Spinal cord (tissue), 10 donors: Measurements from ENCODE around the gene PRXL2C. TPM values are rescaled to one million over a fixed set of nuclear protein-coding genes. Genes with fewer than 3 reads are reported as not detected.
A peak's percentile ranks its signal among the peaks of the same experiment; 100 is the strongest.
"Not testable (repeated sequence)": the region's sequence is repeated elsewhere in the genome, so short reads cannot be mapped to it uniquely, and the experiment has no call there.

Source experiments
- DNase-seq, 6 donors: peaks; one replicate each; pipeline versions ENCODE4 v3.0.0 to v3.0.0-alpha.2; 2013 to 2015; ENCODE audit warnings: low spot score in 6 of 6, low read depth in 4 of 6
- H3K27ac ChIP-seq: one replicate; pipeline ENCODE4 v1.5.1; 2013; ENCODE audit warnings: low read depth, low read length, control low read depth
- H3K27me3 ChIP-seq: one replicate; pipeline ENCODE4 v1.6.1; 2013; ENCODE audit warnings: low read length; ENCODE audit not compliant: control insufficient read depth, insufficient read depth
- H3K36me3 ChIP-seq: one replicate; pipeline ENCODE4 v1.6.1; 2013; ENCODE audit warnings: low read length; ENCODE audit not compliant: control insufficient read depth, insufficient read depth
- H3K4me1 ChIP-seq: one replicate; pipeline ENCODE4 v1.6.1; 2013; ENCODE audit warnings: low read length; ENCODE audit not compliant: control insufficient read depth, insufficient read depth
- H3K4me3 ChIP-seq: one replicate; pipeline ENCODE4 v1.5.1; 2013; ENCODE audit warnings: low read depth, low read length, control low read depth
- H3K9me3 ChIP-seq: one replicate; pipeline ENCODE4 v1.6.1; 2013; ENCODE audit warnings: low read length; ENCODE audit not compliant: control insufficient read depth, insufficient read depth
- WGBS: methylation state at CpG from one replicate; pipeline ENCODE4 v1.1.5; 2013; ENCODE audit warnings: missing lambda C conversion rate; ENCODE audit not compliant: insufficient coverage; 5-methylcytosine and 5-hydroxymethylcytosine counted together
- polyA plus RNA-seq, 2 donors: library from polyadenylated mRNA; unstranded; fragments of 120-200 nt; gene quantifications; one replicate each; pipeline ENCODE4 v1.2.1, GENCODE V29; 2013; ENCODE audit not compliant: insufficient read length in 2 of 2
- total RNA-seq, 2 donors: library from RNA; depleted of rRNA in 1 of 2; stranded (reverse); fragments of 120-200 nt in 1 of 2; fragments of >200 nt in 1 of 2; gene quantifications; one replicate each; pipeline versions ENCODE4 v1.2.3 to v1.2.4, GENCODE V29; 2013 to 2014
- donor health status: healthy.

The PRXL2C gene
- total and polyA plus RNA-seq, 4 donors = 6.1 to 15.5 (median 9.4) TPM

GRCh38 chr9:96673786-96674185, 18.7 kb upstream of the PRXL2C start:
- not testable (repeated sequence) for H3K27ac ChIP-seq, DNase-seq, H3K4me3 ChIP-seq, H3K27me3 ChIP-seq, H3K9me3 ChIP-seq, H3K36me3 ChIP-seq, H3K4me1 ChIP-seq
- WGBS = 100% methylated on average over 3 of the region's 4 CpGs

GRCh38 chr9:96668868-96669534, 13.9 kb upstream of the PRXL2C start:
- Histone ChIP-seq H3K4me3 (no peak overlapping the region), H3K9me3 (no peaks in the 10 kb centered on the region), H3K27me3 (no peaks in the 10 kb centered on the region), H3K27ac (no peak overlapping the region), H3K36me3 (no peaks in the 10 kb centered on the region), H3K4me1 (no peaks in the 10 kb centered on the region)
- WGBS = 95% methylated on average over 12 of the region's 20 CpGs
- DNase-seq = no peak

DNA sequence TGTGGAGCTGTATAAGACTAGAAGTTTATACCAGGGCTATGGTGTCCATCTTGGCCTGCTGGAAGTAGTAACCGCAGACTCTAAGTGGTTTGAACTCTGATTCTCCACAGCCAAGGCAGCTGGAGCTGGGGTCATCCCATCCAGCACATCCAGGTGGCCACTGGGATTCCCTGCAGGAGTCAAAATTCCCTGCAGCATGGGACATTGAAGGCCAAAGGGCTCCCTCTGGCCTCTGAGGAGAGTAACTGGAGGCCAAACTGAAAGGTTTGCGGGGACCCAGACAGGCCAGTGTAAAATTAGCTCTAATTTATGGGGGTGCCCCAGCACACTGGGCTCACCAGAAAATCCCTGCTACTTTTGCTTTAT, 12.2 kb upstream of the PRXL2C start:
- Histone ChIP-seq H3K9me3 (no peaks in the 10 kb centered on the region), H3K4me1 (no peaks in the 10 kb centered on the region), H3K27ac (no peak overlapping the region), H3K36me3 (no peaks in the 10 kb centered on the region), H3K4me3 (no peak overlapping the region), H3K27me3 (no peaks in the 10 kb centered on the region)
- 89% methylated on average over 2 of the region's 2 CpGs for WGBS
- no peak for DNase-seq

- peak in 4 of 6 donors; percentile 22 to 76 (median 52) for DNase-seq
- H3K4me3 ChIP-seq, H3K4me1 ChIP-seq, H3K9me3 ChIP-seq, H3K27ac ChIP-seq, H3K36me3 ChIP-seq, H3K27me3 ChIP-seq: not testable (repeated sequence)
- 95% methylated on average over 7 of the region's 15 CpGs for WGBS
These were observed 11.7 kb upstream of the PRXL2C start for GRCh38 chr9:96666653-96667362.

DNA sequence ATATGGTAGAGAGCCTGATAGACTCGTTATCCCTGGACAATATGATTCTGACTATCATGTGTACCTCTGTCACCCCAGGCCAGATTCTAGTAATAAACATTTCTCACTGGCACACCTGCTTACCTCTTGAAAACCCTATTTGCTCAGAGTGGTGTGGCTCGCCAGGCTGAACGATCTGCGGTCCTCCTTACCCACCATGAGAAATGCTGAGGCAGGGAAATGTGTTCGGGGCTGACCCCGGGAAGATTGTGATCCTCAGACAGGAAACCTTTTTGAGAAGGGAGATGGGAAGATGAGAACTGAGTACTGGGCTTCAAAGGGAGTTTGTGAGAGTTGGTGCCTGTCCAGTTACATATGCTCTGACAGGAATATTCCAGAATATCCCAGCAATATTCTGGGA, 10.7 kb upstream of the PRXL2C start:
- WGBS = 95% methylated on average over 5 of the region's 6 CpGs
- Histone ChIP-seq H3K36me3 (no peaks in the 10 kb centered on the region), H3K9me3 (no peaks in the 10 kb centered on the region), H3K4me1 (no peaks in the 10 kb centered on the region), H3K27ac (no peak overlapping the region), H3K4me3 (no peak overlapping the region), H3K27me3 (no peaks in the 10 kb centered on the region)
- no peak for DNase-seq

- H3K4me1 ChIP-seq = no peaks in the 10 kb centered on the region
- H3K27ac ChIP-seq = no peak overlapping the region
- H3K36me3 ChIP-seq = no peaks in the 10 kb centered on the region
- WGBS = 95% methylated on average over 8 of the region's 20 CpGs
- H3K9me3 ChIP-seq = no peaks in the 10 kb centered on the region
- H3K27me3 ChIP-seq = no peaks in the 10 kb centered on the region
- no peak for DNase-seq
- H3K4me3 ChIP-seq = no peak overlapping the region
These were observed 8.5 kb upstream of the PRXL2C start for GRCh38 chr9:96663506-96664120.

GRCh38 chr9:96661711-96662110, 6.6 kb upstream of the PRXL2C start:
- 93% methylated on average over 4 of the region's 4 CpGs for WGBS
- H3K4me1 ChIP-seq = no peaks in the 10 kb centered on the region
- no peak overlapping the region for H3K27ac ChIP-seq
- H3K27me3 ChIP-seq = no peaks in the 10 kb centered on the region
- no peak for DNase-seq
- no peak overlapping the region for H3K4me3 ChIP-seq
- no peaks in the 10 kb centered on the region for H3K36me3 ChIP-seq
- no peaks in the 10 kb centered on the region for H3K9me3 ChIP-seq

GRCh38 chr9:96660692-96661248, 5.7 kb upstream of the PRXL2C start:
- Histone ChIP-seq H3K4me3 (no peak overlapping the region), H3K36me3 (no peaks in the 10 kb centered on the region), H3K27ac (no peak overlapping the region), H3K9me3 (no peaks in the 10 kb centered on the region), H3K4me1 (no peaks in the 10 kb centered on the region), H3K27me3 (no peaks in the 10 kb centered on the region)
- WGBS = 100% methylated on average over 3 of the region's 7 CpGs
- DNase-seq = no peak

DNA sequence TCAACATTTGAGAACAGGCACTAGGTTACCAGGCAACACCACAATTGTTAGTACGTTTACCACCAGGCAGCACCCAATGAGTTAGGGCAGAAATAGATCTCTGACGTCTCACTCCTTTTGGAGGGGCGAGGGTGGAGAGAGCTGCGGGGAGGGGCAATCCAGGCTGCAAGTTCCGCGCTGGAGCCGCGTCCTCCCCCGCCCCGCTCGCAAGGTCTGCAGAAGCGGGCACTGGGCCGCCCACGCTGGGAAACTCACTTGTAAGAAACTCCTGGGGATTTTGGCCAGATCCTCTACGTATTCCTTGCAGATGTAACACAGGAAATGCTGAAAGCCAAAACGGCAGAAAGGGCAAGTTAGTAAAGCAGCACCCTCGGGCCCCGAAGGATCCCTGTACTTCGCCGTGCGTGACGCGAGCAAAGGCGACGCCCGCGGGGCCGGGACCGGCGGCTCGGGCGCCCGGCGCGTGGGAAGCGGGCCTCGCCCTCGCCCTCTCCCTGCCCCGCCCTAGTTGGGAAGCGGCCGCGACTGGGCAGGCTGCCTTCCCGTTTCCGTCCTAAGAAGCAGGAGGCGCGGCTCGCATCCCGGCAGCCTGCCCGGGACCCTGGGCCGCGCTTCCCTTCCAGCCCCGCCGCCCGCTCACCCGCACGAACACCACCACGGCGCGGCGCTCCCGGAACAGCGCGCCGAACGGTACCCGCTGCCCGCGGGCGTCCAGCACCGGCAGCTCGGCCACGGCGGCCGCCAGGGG, 493 bp downstream of the PRXL2C start:
- no peaks in the 10 kb centered on the region for H3K36me3 ChIP-seq
- DNase-seq = peak; percentile 39 to 87 (median 48)
- WGBS = under 1% methylated on average over 74 of the region's 74 CpGs
- H3K9me3 ChIP-seq = no peaks in the 10 kb centered on the region
- peaks cover 9% of the 10 kb centered on the region for H3K4me1 ChIP-seq
- H3K4me3 ChIP-seq = peak overlapping the region; percentile 51
- no peaks in the 10 kb centered on the region for H3K27me3 ChIP-seq
- H3K27ac ChIP-seq = peak overlapping the region; percentile 91
